Motor neuron (in vitro differentiated cells): ENCODE measurements around the gene IRF9. TPM values are rescaled to one million over a fixed set of nuclear protein-coding genes. Genes with fewer than 3 reads are reported as not detected.
A peak's percentile ranks its signal among the peaks of the same experiment; 100 is the strongest.

Experiments used
- ATAC-seq, 8 experiments: fragments of 200-7000 bp; cut with Tn5 transposase; replicated peaks in 6 of 8; 2 replicates each; pipeline ENCODE4 v1.8.0; 2021; ENCODE audit warnings: mild to moderate bottlenecking in 8 of 8, moderate library complexity in 8 of 8
- H3K27ac ChIP-seq, 2 donors: fragments of 250-450 bp; sonication (Bioruptor Pico); 2 replicates each; pipeline ENCODE4 v1.9.0; 2021; ENCODE audit warnings: antibody characterized with exemption in 2 of 2, mild to moderate bottlenecking in 2 of 2, moderate library complexity in 1 of 2
- H3K4me1 ChIP-seq, 2 donors: fragments of 250-450 bp; sonication (Bioruptor Pico); replicated peaks in 1 of 2; 2 replicates each; pipeline ENCODE4 v1.6.1; 2021; ENCODE audit warnings: antibody characterized with exemption in 2 of 2, mild to moderate bottlenecking in 2 of 2, moderate library complexity in 1 of 2
- H3K4me3 ChIP-seq, 5 donors: fragments of 250-450 bp; sonication (Bioruptor Pico); 2 replicates each; pipeline ENCODE4 v1.9.0; 2021; ENCODE audit warnings: antibody characterized with exemption in 5 of 5, mild to moderate bottlenecking in 5 of 5, moderate library complexity in 4 of 5
- WGBS, 10 experiments: fragments of 450-650 bp; shearing (Covaris generic); methylation state at CpG; one replicate each; pipeline ENCODE4 v1.0.0; 2022; 5-methylcytosine and 5-hydroxymethylcytosine counted together
- in situ Hi-C, 9 experiments: fragments of 400-800 bp; cut with MboI; loops; one replicate each; pipeline ENCODE4 v1.15.0; 2021; ENCODE audit warnings: low sequenced_read_pairs in 9 of 9, low pct_unique_long_range_greater_than_20kb in 2 of 9; ENCODE audit not compliant: unreplicated experiment in 9 of 9
- total RNA-seq, 8 experiments: library from RNA; unstranded; fragments of 300-600 nt; gene quantifications; 2 replicates each; pipeline versions ENCODE4 v1.2.3 to v1.2.4, GENCODE V29; 2022

The IRF9 gene
- total RNA-seq, 8 experiments from 2014 or later, result 6.6 to 151 (median 34.7) TPM

DNA sequence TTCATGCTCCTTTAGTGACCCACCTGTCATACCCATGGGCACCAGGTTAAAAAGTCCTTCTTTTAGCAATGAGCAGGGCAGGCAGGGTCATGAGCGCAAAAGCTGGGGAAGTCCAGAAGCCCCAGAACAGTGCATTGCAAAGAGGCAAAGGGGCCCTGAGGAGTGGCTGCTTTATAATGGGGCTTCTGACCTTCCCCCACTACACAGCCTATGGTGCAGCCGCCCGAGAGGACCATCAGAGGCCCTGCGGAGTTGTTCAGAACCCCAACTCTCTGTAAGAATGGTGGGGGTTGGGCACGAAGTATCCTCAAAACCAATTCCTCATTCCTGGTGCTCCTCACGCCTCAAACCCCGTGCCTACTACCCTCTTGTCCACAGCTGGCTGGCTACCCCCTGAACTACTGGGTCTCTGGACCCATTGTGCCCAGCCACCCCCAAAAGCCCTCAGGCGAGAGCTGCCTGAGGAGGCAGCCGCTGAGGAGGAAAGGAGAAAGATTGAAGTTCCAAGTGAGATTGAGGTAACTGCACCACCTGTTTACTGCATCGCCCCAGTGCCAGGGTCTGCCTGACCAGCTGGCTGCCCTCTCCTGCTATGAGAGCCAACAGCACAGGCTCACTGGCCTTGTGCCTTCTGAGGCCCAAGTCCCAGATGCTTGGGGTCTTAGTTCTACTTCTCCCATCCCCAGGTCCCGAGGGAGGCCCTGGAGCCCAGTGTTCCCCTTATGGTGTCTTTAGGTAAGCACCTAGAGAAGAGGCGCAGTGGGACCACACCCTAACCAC is 17.5 kb downstream of the IRF9 start:
- in situ Hi-C loops, result no loop called here
- H3K27ac ChIP-seq, result peak overlapping the region in 1 of 2 donors; percentile 87
- ATAC-seq, result no peak
- H3K4me1 ChIP-seq, result peaks cover 19 to 23% of the 10 kb centered on the region in 2 donors
- H3K4me3 ChIP-seq, result no peak overlapping the region
- 60 to 100% (median 79%) methylated on average over 1 to 5 of the region's 12 CpGs; no CpG with 5 or more reads in 6 of the 10 experiments for WGBS, 10 experiments

DNA sequence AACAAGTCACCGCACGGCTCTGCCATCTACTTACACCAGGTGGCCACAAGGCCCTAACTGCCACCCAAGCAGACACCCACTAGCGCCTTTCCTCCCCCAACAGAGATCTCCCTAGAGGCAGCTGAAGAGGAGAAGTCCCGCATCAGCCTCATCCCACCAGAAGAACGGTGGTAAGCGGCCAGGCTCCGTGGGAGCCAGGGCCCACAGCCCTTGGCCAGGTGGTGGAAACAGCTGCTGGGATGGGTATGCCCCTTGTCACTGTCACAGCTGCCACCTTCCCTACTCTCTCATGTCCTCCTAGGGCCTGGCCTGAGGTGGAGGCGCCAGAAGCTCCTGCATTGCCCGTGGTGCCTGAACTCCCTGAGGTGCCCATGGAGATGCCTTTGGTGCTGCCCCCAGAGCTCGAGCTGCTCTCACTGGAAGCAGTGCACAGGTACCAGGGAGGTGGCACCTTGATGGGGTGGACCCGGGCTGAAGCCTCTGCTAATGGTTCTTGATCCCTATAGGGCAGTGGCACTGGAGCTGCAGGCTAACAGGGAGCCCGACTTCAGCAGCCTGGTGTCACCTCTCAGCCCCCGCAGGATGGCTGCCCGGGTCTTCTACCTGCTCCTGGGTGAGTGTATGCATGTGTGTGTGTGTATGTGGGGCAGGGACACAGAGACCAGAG is 18.4 kb downstream of the IRF9 start:
- H3K4me1 ChIP-seq, result peaks cover 19 to 23% of the 10 kb centered on the region in 2 donors
- WGBS, 10 experiments, result 78 to 100% (median 100%) methylated on average over 1 to 5 of the region's 14 CpGs; no CpG with 5 or more reads in 5 of the 10 experiments
- ATAC-seq, result peak in 2 of 8 experiments; percentile 0 to 1
- H3K4me3 ChIP-seq, result no peak overlapping the region
- in situ Hi-C loops, result no loop called here
- peak overlapping the region; percentile 87 to 89 for H3K27ac ChIP-seq

DNA sequence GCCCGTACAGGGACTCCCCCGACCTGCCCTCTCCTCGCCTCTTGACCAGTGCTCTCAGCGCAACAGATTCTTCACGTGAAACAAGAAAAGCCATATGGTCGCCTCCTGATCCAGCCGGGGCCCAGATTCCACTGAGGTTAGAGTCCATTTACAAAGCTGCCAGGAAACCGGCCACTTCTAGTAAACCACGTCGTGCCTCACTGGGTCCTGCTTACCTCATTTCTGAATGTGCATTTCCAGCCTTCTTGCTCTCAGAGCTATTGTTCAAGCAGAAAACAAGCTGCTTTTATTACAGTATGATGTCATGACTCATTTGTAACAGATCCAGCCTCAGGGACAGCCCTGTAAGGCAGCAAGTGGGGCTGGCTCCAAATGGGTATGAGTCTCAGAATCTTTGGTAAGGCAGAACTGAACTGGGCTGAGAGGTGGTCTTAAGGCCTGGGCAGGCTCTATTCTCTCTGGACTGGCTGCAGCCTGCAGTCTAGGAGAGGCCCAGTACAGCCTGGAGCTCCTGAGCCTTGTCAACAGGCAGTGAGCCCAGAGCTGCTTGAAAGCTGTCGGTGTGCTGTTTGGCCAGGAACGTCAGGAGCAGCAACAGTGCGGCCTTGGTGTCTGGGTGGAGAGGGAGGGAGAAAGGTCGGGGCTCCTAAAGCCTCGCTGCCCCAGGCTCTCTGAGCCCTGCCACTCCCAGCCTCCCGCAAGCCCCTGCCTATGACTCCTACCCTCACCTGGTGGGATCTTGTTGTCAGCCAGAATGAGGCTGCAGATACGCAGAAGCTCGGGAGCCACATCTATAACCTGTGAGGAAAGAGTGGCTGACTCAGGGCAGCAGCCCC is 19.1 kb downstream of the IRF9 start:
- peak overlapping the region; percentile 87 to 89 for H3K27ac ChIP-seq
- in situ Hi-C loops, result no loop called here
- peaks cover 19 to 23% of the 10 kb centered on the region in 2 donors for H3K4me1 ChIP-seq
- WGBS, 10 experiments, result 60 to 100% (median 72%) methylated on average over 1 to 5 of the region's 18 CpGs; no CpG with 5 or more reads in 4 of the 10 experiments
- H3K4me3 ChIP-seq, result no peak overlapping the region
- ATAC-seq, result peak; percentile 43 to 89 (median 86)

DNA sequence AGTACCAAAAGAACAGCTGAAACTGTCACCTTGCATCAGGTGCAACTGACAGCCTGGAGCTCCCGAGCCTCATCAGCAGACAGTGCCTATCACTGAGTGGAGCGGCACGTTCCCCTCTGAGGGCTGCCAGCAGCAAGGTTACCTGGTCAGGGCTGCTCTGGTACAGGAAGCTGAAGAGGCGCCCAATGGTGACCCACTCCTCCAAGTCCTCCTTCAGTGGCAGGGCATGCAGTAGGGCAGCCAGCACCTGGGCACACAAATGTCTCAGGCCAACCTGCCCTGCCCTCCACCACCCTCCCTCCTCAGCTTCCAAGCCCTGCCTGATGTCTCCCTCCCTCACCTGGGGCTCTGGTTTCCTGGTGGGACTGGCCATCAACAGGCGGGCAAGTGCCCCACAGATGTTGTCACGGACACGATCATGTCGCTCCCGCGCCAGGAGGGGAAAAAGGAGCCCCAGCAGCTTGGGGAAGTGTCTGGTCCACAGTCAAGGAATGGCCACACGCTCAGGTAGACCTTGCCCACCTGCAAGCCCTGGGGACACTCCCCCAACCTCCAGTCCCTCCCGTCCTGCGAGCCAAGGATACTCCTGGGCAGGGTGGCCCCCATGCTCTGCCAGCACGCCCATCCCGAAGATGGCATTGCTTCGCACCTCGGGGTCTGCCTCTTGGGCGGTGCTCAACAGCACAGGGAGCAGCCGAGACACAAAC is 20.5 kb downstream of the IRF9 start:
- H3K4me1 ChIP-seq, result peaks cover 19 to 23% of the 10 kb centered on the region in 2 donors
- in situ Hi-C loops, result no loop called here
- no peak overlapping the region for H3K27ac ChIP-seq
- H3K4me3 ChIP-seq, result no peak overlapping the region
- ATAC-seq, result no peak
- WGBS, 10 experiments, result 73 to 100% (median 98%) methylated on average over 1 to 8 of the region's 19 CpGs; no CpG with 5 or more reads in 5 of the 10 experiments

GRCh38 chr14:24182110-24182882 is 21.2 kb downstream of the IRF9 start:
- no peak for ATAC-seq
- WGBS, 10 experiments, result 80 to 100% (median 91%) methylated on average over 1 to 9 of the region's 14 CpGs; no CpG with 5 or more reads in 2 of the 10 experiments
- Histone ChIP-seq H3K27ac (no peak overlapping the region), H3K4me1 (peaks cover 19 to 25% of the 10 kb centered on the region in 2 donors), H3K4me3 (no peak overlapping the region)
- in situ Hi-C loops, result no loop called here

DNA sequence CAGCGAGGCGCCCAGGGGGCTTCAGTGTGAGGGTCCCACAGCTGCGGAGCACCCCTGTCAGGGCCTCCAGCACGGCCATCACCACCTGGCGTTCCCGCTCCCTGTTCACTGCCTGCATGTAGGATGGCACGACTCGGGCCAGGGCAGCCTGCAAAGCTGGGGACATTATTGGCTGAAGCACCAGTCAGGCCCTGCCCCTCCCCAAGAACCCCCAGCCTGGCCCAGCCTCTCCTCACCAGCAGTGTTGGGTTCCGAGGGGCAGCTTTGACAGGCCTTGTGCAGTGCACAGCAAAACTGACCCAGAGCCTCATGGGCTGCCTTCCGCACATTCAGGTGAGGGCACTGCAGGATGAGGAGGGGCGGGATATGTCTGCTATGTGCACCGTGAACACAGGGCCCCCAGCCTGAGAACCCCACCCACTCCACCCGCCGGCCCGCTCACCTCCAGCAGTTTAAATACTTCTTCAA is 22.0 kb downstream of the IRF9 start:
- Histone ChIP-seq H3K4me3 (no peak overlapping the region), H3K4me1 (peaks cover 24 to 30% of the 10 kb centered on the region in 2 donors), H3K27ac (no peak overlapping the region)
- 89 to 93% (median 90%) methylated on average over 2 to 5 of the region's 15 CpGs; no CpG with 5 or more reads in 7 of the 10 experiments for WGBS, 10 experiments
- in situ Hi-C loops, result no loop called here
- no peak for ATAC-seq

DNA sequence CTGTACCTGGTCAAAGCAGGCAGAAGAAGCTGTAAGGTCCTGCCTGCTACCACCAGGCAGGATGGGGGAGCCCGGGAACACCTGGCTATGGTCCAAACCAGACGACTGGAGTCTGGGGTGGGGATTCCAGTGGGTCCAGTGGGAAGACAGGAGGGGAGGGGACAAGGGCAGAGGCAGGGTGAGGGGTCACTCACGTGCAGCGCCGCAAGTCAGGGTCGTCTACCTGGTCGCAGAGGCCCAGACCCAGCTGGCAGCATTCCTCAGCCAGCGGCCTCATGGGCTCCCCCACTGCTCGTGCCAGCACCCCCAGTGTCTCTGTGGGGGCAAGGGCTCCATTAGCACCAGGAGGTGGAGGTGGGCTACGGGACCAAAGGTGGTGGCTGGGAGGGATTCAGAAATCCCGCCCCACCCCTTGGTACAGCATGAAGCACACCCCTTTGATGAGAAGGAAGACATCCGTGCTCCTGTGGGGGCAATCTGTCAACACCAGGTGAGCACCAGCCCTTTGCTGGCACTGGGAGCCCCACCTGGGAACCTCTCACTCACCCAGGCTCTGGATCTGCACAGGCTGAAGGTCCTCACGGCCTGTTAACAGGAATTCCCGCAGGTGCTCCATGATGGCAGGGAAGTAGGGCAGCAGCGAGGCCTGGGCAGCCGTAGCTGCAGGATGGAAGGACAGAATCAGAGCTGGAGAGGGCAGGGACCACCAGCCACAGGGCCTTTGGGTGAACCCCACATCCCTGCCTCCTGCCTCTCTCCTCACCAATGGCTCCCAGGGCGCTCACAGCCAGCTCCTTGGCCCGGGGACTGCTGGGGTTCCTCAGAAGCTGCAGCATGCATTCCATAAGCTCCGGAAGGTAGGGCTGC is 23.3 kb downstream of the IRF9 start:
- 83 to 100% (median 89%) methylated on average over 1 to 5 of the region's 19 CpGs; no CpG with 5 or more reads in 6 of the 10 experiments for WGBS, 10 experiments
- no peak overlapping the region for H3K4me3 ChIP-seq
- ATAC-seq, result no peak
- no peak overlapping the region for H3K27ac ChIP-seq
- in situ Hi-C loops, result no loop called here
- H3K4me1 ChIP-seq, result peaks cover 22 to 32% of the 10 kb centered on the region in 2 donors

DNA sequence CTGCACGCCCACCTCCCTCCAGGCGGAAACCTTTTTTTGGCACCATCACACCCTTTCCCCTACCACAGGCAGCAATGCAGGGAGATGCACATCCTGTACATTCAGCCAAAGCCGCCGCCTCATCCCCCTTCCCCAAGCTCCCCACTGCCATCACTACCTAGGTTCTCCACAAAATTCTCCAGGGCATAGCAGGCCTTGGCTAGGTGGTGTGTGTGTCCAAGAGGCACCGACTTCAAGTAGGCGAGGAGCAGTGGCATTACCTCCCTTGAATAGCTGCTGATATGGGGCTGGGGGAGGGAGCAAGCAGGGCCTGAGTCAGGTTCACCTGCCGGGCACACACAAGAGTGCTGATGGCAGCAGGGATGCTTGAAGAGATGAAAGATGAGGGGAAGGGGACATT is 24.0 kb downstream of the IRF9 start:
- 90 to 100% (median 100%) methylated on average over 1 to 3 of the region's 7 CpGs; no CpG with 5 or more reads in 3 of the 10 experiments for WGBS, 10 experiments
- H3K4me1 ChIP-seq, result peaks cover 19 to 27% of the 10 kb centered on the region in 2 donors
- no peak for ATAC-seq
- in situ Hi-C loops, result no loop called here
- H3K4me3 ChIP-seq, result no peak overlapping the region
- no peak overlapping the region for H3K27ac ChIP-seq

GRCh38 chr14:24185741-24186140 is 24.7 kb downstream of the IRF9 start:
- H3K27ac ChIP-seq, result no peak overlapping the region
- 87 to 100% (median 97%) methylated on average over 1 to 5 of the region's 11 CpGs; no CpG with 5 or more reads in 4 of the 10 experiments for WGBS, 10 experiments
- ATAC-seq, result no peak
- in situ Hi-C loops, result no loop called here
- peaks cover 12 to 20% of the 10 kb centered on the region in 2 donors for H3K4me1 ChIP-seq
- H3K4me3 ChIP-seq, result no peak overlapping the region

- ATAC-seq, result no peak
- in situ Hi-C loops, result no loop called here
- peak overlapping the region in 1 of 5 donors; percentile 87 for H3K4me3 ChIP-seq
- H3K27ac ChIP-seq, result no peak overlapping the region
- 82 to 97% (median 92%) methylated on average over 4 to 7 of the region's 10 CpGs; no CpG with 5 or more reads in 6 of the 10 experiments for WGBS, 10 experiments
- H3K4me1 ChIP-seq, result peaks cover 11 to 14% of the 10 kb centered on the region in 2 donors
Observed at GRCh38 chr14:24186831-24187538, 25.9 kb downstream of the IRF9 start.
